ENCODE results near the gene AURKAIP1. TPM values are rescaled to one million over a fixed set of nuclear protein-coding genes. Genes with fewer than 3 reads are reported as not detected.

AURKAIP1 gene
- polyA plus RNA-seq, 1 donor from 2014 or later: 104 TPM

GRCh38 chr1:1329304-1330210 lies 45.5 kb downstream of the AURKAIP1 start:
- Histone ChIP-seq H3K9ac (ENCODE audit: low read length) (no peak overlapping the region), H3K4me3 (ENCODE audit: low read length) (no peak overlapping the region), H3K9me2 (ENCODE audit: insufficient read depth, low read length) (no peaks in the 10 kb centered on the region), H3K79me2 (replicated peaks; ENCODE audit: insufficient read depth, low read length) (peaks cover 16% of the 10 kb centered on the region), H2AFZ (ENCODE audit: low read depth, low read length) (no peak overlapping the region), H3K27ac (ENCODE audit: low read length) (no peak overlapping the region), H3K9me3 (ENCODE audit: low read length) (no peaks in the 10 kb centered on the region), H3K4me2 (ENCODE audit: low read length) (no peak overlapping the region), H3K27me3 (ENCODE audit: insufficient read depth, low read depth, low read length) (no peaks in the 10 kb centered on the region), H3F3A (ENCODE audit: insufficient read depth, low read length, poor library complexity, severe bottlenecking) (no peaks in the 10 kb centered on the region), H3K36me3 (ENCODE audit: insufficient read depth, low read length) (no peaks in the 10 kb centered on the region), H4K20me1 (ENCODE audit: insufficient read depth) (no peaks in the 10 kb centered on the region)
- TF ChIP-seq EP300 (conservative IDR thresholded peaks at IDR 0.05; ENCODE audit: poor library complexity, severe bottlenecking) (no peak), POLR2AphosphoS5 (IDR thresholded peaks at IDR 0.05) (peak; percentile 39), TAF1 (IDR thresholded peaks at IDR 0.05; ENCODE audit: low read depth) (no peak)
- TF ChIP-seq, protein P1, sequence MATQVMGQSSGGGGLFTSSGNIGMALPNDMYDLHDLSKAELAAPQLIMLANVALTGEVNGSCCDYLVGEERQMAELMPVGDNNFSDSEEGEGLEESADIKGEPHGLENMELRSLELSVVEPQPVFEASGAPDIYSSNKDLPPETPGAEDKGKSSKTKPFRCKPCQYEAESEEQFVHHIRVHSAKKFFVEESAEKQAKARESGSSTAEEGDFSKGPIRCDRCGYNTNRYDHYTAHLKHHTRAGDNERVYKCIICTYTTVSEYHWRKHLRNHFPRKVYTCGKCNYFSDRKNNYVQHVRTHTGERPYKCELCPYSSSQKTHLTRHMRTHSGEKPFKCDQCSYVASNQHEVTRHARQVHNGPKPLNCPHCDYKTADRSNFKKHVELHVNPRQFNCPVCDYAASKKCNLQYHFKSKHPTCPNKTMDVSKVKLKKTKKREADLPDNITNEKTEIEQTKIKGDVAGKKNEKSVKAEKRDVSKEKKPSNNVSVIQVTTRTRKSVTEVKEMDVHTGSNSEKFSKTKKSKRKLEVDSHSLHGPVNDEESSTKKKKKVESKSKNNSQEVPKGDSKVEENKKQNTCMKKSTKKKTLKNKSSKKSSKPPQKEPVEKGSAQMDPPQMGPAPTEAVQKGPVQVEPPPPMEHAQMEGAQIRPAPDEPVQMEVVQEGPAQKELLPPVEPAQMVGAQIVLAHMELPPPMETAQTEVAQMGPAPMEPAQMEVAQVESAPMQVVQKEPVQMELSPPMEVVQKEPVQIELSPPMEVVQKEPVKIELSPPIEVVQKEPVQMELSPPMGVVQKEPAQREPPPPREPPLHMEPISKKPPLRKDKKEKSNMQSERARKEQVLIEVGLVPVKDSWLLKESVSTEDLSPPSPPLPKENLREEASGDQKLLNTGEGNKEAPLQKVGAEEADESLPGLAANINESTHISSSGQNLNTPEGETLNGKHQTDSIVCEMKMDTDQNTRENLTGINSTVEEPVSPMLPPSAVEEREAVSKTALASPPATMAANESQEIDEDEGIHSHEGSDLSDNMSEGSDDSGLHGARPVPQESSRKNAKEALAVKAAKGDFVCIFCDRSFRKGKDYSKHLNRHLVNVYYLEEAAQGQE (IDR thresholded peaks at IDR 0.05; ENCODE audit: borderline replicate concordance): no peak

DNA sequence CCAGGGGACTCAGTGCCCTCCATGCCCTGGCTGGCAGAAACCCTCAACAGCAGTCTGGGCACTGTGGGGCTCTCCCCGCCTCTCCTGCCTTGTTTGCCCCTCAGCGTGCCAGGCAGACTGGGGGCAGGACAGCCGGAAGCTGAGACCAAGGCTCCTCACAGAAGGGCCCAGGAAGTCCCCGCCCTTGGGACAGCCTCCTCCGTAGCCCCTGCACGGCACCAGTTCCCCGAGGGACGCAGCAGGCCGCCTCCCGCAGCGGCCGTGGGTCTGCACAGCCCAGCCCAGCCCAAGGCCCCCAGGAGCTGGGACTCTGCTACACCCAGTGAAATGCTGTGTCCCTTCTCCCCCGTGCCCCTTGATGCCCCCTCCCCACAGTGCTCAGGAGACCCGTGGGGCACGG lies 46.8 kb downstream of the AURKAIP1 start:
- H3K9me3 ChIP-seq (ENCODE audit: low read length): no peaks in the 10 kb centered on the region
- TF ChIP-seq POLR2AphosphoS5 (IDR thresholded peaks at IDR 0.05) (no peak), TAF1 (IDR thresholded peaks at IDR 0.05; ENCODE audit: low read depth) (no peak), RAD21 (conservative IDR thresholded peaks at IDR 0.05) (no peak), EZH2 (IDR thresholded peaks at IDR 0.05; ENCODE audit: borderline replicate concordance, insufficient read depth, low read length, poor library complexity, severe bottlenecking) (no peak), EP300 (conservative IDR thresholded peaks at IDR 0.05; ENCODE audit: poor library complexity, severe bottlenecking) (no peak), MXI1 (conservative IDR thresholded peaks at IDR 0.05; ENCODE audit: poor library complexity, severe bottlenecking) (no peak), CTCF (IDR thresholded peaks at IDR 0.05; ENCODE audit: poor library complexity, severe bottlenecking) (no peak), SMC3 (conservative IDR thresholded peaks at IDR 0.05; ENCODE audit: poor library complexity) (no peak)
- TF ChIP-seq, protein P1 (IDR thresholded peaks at IDR 0.05; ENCODE audit: borderline replicate concordance): no peak
- H4K20me1 ChIP-seq (ENCODE audit: insufficient read depth): no peaks in the 10 kb centered on the region
- no peak overlapping the region for H3K4me3 ChIP-seq (ENCODE audit: low read length)
- H3K36me3 ChIP-seq (ENCODE audit: insufficient read depth, low read length): no peaks in the 10 kb centered on the region
- no peak overlapping the region for H3K9ac ChIP-seq (ENCODE audit: low read length)
- H3K4me2 ChIP-seq (ENCODE audit: low read length): no peak overlapping the region
- no peak overlapping the region for H3K27ac ChIP-seq (ENCODE audit: low read length)
- H3K9me2 ChIP-seq (ENCODE audit: insufficient read depth, low read length): no peaks in the 10 kb centered on the region
- peaks cover 20% of the 10 kb centered on the region for H3K79me2 ChIP-seq (replicated peaks; ENCODE audit: insufficient read depth, low read length)
- no peaks in the 10 kb centered on the region for H3F3A ChIP-seq (ENCODE audit: insufficient read depth, low read length, poor library complexity, severe bottlenecking)
- H3K27me3 ChIP-seq (ENCODE audit: insufficient read depth, low read depth, low read length): no peaks in the 10 kb centered on the region
- H2AFZ ChIP-seq (ENCODE audit: low read depth, low read length): no peak overlapping the region

Data from neural cell (in vitro differentiated cells).